ENCODE measurements around the gene ASRGL1.

The ASRGL1 gene

DNA sequence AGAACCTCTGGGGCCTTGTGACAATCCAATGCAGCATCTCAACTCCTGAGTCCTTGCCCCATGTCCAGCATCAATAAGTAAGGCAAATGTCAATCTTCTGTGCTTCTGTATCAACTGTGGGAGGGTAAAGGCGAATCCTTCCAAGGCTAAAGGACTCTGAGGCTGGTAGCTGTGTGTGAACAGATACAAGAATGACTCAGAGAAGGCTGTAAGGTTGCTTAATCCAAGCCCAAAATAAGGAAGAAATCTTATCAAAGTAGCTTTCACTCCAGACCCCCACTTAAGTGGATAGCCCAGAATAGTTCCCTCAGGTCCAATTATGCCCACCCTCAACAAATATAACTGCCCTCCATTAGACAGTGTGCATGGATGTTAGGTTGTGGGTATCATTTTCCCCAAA, 53.5 kb downstream of the ASRGL1 start:
- DNase-seq (ENCODE audit: insufficient read length, low spot score), result no peak

DNA sequence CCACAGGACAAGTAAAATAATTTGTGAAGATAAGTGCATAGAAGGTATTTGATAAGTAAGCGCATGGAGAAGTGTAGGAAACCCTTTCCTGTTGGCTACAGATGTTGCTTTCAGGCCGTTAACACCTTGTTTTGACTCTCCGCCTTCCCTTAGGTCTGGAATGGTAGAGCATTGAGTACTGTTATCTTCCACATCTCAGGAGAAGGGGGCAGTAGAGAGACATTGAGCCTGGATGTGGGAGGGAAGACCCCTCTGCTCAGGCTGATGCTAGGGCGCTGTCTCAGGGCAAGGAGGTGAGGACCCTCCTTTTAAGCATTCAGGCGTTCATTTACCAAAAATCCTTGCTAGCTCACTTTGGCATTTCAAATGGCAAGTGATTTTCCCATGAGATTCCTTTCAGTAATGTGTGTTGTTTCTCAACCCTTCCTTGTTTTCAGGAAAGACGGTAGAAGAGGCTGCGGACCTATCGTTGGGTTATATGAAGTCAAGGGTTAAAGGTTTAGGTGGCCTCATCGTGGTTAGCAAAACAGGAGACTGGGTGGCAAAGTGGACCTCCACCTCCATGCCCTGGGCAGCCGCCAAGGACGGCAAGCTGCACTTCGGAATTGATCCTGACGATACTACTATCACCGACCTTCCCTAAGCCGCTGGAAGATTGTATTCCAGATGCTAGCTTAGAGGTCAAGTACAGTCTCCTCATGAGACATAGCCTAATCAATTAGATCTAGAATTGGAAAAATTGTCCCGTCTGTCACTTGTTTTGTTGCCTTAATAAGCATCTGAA, 54.6 kb downstream of the ASRGL1 start:
- FAIRE-seq (no peak), DNase-seq (ENCODE audit: insufficient read length, low spot score) (no peak)
- TF ChIP-seq, protein P1, sequence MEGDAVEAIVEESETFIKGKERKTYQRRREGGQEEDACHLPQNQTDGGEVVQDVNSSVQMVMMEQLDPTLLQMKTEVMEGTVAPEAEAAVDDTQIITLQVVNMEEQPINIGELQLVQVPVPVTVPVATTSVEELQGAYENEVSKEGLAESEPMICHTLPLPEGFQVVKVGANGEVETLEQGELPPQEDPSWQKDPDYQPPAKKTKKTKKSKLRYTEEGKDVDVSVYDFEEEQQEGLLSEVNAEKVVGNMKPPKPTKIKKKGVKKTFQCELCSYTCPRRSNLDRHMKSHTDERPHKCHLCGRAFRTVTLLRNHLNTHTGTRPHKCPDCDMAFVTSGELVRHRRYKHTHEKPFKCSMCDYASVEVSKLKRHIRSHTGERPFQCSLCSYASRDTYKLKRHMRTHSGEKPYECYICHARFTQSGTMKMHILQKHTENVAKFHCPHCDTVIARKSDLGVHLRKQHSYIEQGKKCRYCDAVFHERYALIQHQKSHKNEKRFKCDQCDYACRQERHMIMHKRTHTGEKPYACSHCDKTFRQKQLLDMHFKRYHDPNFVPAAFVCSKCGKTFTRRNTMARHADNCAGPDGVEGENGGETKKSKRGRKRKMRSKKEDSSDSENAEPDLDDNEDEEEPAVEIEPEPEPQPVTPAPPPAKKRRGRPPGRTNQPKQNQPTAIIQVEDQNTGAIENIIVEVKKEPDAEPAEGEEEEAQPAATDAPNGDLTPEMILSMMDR (IDR thresholded peaks at IDR 0.05; ENCODE audit: insufficient read depth, missing control alignments), result no peak

More for the DNA sequence above, 53.5 kb downstream of the ASRGL1 start:
- TF ChIP-seq, protein P1 (IDR thresholded peaks at IDR 0.05; ENCODE audit: insufficient read depth, missing control alignments), result no peak
- no peak for FAIRE-seq

DNA sequence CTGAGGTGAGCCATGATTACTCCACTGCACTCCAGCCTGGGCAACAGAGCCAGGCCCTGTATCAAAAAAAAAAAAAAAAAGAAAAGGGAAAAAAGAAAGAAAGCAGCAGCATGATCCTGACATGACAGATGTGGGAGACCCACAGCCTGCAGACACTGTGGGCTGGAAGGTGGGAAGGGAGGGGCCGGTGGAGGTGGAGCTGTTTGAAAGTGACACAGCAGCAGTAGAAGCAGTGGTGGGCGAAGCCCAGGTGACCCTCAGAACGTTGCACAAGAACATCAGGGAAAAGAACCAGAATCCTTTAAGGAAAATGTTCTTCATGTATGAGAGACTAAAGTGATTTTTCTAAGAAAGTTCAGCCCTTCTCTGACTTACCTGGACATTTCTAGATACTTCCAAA, 55.3 kb downstream of the ASRGL1 start:
- DNase-seq (ENCODE audit: insufficient read length, low spot score), result no peak
- TF ChIP-seq, protein P1 (IDR thresholded peaks at IDR 0.05; ENCODE audit: insufficient read depth, missing control alignments), result no peak
- no peak for FAIRE-seq

DNA sequence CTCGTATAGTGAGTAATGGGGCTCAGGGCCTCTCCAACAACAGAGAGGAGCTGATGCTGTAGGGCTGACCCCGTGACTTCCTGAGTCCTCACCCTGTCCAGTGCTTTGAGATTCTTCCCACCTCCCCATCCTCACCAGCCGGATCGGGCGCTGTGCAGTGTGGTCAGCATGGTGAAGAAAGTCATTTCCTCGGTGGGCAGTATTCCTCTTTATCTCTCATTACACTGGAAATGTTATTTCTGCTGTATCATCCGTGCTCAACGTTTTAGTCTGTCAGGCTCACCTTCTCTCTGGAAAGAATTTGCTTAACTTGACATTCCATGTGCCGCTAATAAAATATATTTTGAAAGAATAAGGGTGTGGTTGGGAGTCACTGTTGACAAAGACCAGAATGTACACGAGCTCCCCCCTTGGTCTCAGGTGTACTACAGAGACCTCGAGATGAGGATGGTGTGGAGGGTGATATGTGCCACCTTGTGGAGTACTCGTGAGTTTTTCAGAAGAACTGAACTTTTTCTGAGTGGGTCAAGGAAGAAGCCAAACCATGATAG, 55.9 kb downstream of the ASRGL1 start:
- no peak for DNase-seq (ENCODE audit: insufficient read length, low spot score)
- TF ChIP-seq, protein P1 (IDR thresholded peaks at IDR 0.05; ENCODE audit: insufficient read depth, missing control alignments), result peak; percentile 19
- no peak for FAIRE-seq

DNA sequence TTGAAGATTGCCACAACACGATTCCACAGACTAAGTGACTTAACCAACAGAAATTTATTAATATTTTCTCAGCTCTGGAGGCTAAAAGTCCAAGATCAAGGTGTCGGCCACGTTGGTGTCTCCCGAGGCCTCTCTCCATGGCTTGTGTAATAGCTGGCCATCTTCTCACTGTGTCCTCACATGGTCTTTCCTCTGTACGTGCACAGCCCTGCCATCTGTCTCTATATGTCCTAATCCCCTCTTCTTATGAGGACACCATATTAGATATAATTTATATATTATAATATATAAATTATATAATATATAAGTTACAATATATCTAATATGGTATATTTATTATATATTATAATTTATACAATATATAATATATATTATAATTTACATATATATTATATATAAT, 56.5 kb downstream of the ASRGL1 start:
- no peak for FAIRE-seq
- no peak for DNase-seq (ENCODE audit: insufficient read length, low spot score)
- TF ChIP-seq, protein P1 (IDR thresholded peaks at IDR 0.05; ENCODE audit: insufficient read depth, missing control alignments), result no peak

DNA sequence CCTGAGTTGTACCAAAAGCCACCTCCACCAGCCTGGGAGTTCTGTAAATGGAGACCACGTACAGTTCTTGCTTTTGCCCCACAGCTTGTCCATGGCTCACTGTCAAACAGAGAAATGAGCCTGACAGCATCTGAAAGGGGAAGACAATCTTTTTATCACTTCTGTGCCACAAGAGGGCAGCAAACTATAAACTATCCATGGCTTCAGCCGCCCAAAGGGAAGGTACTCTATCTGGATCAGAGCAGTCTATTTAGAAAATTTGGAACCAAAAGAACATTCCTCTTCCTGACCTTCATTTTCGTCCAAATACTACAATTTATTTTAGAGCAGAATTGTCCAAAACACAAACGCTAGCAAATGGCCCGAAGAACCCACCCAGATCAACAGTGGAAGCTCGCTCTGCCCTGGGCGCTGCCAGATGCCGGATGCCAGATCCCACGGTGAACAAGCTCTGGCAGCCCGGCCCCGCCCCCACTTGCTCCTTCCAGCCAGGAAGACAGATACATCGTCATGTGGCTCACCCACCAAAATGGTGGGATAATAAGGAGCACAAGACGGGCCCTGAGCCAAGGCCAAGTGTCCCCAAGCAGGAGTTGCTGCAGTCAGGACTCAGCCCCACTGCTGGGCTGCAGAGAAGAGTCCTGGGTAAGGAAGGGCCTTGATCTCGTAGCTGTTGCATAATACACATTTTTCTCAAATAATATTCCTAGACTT, 57.7 kb downstream of the ASRGL1 start:
- no peak for FAIRE-seq

More for the DNA sequence above, 57.7 kb downstream of the ASRGL1 start:
- peak; percentile 83 for DNase-seq (ENCODE audit: insufficient read length, low spot score)
- TF ChIP-seq, protein P1 (IDR thresholded peaks at IDR 0.05; ENCODE audit: insufficient read depth, missing control alignments), result peak; percentile 81
